DMS 273 (cell line): Measurements from ENCODE around the gene TMEM87B.
"Not testable (repeated sequence)": the region's sequence is repeated elsewhere in the genome, so short reads cannot be mapped to it uniquely, and the experiment has no call there.

Experiments used
- DNase-seq: peaks from one replicate; lab custom pipeline; 2025; ENCODE audit not compliant: unreplicated experiment; lab: John Stamatoyannopoulos, UW

The TMEM87B gene

DNA sequence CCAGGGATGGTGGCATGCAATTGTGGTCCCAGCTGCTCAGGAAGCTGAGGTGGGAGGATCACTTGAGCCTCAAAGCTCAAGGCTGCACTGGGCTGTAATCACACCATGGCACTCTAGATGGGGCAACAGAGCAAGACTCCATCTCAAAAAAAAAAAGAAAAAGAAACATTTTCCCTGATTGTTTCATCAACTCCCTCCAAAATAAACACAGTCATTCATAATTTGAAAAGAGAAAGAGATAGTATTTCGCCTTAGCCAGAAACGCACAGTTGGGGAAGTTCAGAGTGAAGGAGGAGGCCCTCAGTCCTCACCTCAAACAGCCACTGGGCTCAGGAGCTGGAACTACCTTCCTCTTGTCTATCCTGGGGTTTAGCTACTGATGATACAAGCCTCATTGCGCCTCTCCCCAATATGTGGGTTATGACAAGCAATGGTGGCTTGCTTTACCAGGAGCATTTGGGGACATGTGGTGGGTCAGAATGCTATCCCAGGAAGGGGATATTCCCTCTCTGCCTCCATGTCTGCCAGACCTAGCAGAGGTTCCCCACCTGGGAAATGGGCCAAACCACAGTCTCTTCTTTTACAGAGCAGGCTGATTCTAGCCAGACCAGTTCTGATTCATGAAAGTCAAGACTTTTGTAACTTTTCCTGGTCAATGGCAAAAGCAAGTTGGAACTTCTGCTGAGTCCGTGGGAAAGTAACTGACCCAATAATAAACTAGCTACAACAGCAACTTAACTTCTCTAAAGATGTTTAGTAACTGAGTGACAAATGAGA, 22.2 kb upstream of the TMEM87B start:
- peak; percentile 73 for DNase-seq

DNA sequence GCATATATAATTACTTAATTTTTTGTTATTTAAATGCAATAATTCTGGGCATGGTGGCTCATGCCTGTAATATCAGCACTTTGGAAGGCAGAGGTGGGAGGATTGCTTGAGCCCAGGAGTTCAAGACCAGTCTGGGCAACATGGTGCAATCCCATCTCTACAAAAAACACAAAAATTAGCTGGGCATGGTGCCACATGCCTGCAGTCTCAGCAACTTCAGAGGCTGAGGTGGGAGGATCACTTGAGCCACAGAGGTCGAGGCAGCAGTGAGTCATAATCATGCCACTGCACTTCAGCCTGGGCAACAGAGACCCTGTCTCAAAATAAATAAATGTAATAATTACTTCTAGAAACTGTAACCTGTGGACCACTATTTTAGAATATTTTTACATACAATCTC, 21.5 kb upstream of the TMEM87B start:
- peak; percentile 16 for DNase-seq

DNA sequence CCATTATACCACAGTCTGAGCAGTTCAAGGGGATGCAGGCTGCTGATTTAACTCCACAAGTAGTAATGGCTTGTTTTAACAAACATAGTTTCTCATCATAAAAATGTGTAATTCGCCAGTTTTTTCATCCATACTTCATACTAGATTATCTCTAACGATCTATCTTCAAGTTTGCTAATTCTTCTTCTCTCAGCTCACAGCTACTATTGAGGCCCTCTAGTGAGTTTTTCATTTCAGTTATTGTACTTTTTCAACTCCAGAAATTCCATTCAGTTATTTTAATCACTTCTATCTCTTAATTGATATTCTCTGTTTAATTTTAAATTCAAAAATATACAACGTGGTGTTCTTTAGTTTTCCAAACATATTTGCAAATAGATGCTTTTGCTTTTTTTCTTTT, 20.1 kb upstream of the TMEM87B start:
- no peak for DNase-seq

DNA sequence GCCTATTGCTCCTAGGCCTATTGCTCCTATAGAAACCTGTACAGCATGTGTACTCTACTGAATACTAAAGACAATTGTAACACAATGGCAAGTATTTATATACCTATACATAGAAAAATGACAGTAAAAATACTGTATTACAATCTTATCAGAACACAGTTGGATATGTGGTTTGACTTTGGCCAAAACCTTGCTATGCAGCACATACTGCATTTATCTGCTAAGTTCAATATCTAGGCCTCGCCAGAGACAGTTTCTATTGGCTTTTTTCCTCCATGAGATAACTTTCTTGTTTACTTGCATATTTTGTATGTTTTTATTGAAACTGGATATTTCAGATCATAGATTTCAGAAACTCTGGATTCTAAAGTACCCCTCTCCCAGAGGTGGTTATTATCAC, 19.3 kb upstream of the TMEM87B start:
- DNase-seq: no peak

GRCh38 chr2:112039556-112039955, 15.5 kb upstream of the TMEM87B start:
- not testable (repeated sequence) for DNase-seq

DNA sequence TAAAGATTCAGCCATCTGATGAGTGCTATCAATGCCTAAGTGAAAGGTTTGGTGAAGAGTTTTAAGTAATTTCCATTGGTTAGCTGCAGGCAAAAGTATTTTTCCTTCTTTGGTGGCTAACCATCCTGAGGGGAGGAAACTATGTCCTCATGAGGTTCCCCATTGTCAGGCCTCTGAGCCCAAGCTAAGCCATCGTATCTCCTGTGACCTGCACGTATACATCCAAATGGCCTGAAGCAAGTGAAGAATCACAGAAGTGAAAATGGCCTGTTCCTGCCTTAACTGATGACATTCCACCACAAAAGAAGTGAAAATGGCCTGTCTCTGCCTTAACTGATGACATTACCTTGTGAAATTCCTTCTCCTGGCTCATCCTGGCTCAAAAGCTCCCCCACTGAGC, 15.0 kb upstream of the TMEM87B start:
- not testable (repeated sequence) for DNase-seq

DNA sequence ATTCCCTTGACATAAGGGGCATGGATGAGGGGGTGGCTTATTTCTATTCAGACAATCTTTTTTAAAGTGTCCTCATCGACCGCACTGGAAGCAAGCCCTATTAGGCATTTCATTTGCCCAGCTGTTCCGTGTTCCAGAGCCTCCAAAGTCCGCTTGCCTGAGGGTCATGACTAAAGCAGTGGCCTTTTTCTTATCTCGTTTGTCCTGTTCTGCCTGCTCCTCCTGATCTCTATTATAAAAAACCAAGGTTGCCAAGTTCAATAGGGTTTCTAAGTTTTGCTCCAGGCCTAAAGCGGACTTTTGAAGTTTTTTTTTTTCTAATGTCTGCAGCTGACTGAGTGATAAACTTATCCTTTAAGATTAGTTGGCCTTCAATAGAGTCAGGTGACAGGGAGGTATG, 13.6 kb upstream of the TMEM87B start:
- DNase-seq: not testable (repeated sequence)

- DNase-seq: no peak
Observed at GRCh38 chr2:112045446-112046014, 9.5 kb upstream of the TMEM87B start.

DNA sequence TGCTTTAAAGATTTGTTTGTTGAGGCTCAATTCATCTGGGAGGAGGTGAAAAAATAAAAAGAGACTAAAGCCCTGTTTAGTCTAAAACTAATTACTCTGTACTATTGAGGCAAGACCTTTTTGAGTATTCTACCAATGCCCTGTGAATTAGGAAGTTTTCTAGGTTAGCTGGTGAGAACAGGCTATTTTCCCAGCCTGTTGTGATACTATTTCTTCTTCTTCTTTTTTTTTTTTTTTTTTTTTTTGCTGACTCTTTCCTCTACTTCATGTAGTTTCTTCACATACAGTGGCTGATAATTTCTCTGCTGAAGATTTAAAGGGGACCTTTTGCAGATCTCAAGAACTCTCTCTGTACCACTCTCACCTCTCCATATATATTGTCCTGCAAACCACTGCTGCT, 8.8 kb upstream of the TMEM87B start:
- DNase-seq: no peak

DNA sequence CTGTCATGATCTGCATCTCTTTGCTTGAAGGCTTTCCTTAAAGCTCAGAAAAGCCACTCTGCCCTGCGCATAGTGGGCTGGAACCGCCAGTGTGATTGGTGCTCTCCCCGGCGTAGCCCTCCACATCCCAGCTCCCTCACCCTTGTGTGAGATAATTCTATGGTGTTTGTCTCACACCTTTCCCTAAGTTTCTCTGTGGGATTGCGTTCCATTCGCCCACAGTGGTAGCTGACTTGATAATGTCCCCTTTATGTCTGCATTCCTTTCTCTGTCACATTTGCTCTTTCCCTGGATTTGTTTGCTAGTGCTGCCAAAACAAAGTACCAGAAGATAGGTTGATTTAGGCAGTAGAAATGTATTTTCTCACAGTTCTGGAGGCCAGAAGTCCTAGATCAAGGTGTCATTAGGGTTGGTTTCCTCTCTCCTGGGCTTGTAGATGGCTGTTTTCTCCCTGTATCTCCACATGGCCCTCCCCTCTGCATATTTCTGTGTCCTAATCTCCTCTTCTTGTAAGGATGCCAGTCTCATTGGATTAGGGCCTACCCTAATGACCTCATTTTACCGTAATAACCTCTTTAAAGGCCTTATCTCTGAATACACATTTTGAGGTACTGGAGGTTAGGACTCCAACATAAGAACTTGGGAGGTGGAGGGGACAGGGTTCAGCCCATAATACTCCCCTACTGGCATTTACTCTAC, 7.4 kb upstream of the TMEM87B start:
- no peak for DNase-seq

DNA sequence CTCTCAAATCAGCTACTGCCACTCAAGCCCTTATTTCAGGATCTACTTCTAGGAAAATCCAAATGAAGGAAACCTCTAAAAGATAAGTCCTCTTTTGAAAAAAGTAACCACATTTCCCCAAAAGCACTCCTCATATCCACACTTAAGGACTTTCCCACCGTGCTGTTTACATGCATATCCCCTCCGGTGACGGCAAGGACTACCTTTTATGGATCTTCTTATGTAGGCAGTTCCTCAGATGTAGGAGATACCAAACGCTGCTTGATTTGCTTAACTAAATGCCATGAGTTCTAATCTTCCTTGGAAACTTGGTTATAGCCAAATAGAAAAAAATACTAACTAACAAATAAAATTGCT, 6.9 kb upstream of the TMEM87B start:
- no peak for DNase-seq

GRCh38 chr2:112048887-112049286, 6.2 kb upstream of the TMEM87B start:
- DNase-seq: peak; percentile 74

GRCh38 chr2:112050316-112050715, 4.8 kb upstream of the TMEM87B start:
- no peak for DNase-seq

DNA sequence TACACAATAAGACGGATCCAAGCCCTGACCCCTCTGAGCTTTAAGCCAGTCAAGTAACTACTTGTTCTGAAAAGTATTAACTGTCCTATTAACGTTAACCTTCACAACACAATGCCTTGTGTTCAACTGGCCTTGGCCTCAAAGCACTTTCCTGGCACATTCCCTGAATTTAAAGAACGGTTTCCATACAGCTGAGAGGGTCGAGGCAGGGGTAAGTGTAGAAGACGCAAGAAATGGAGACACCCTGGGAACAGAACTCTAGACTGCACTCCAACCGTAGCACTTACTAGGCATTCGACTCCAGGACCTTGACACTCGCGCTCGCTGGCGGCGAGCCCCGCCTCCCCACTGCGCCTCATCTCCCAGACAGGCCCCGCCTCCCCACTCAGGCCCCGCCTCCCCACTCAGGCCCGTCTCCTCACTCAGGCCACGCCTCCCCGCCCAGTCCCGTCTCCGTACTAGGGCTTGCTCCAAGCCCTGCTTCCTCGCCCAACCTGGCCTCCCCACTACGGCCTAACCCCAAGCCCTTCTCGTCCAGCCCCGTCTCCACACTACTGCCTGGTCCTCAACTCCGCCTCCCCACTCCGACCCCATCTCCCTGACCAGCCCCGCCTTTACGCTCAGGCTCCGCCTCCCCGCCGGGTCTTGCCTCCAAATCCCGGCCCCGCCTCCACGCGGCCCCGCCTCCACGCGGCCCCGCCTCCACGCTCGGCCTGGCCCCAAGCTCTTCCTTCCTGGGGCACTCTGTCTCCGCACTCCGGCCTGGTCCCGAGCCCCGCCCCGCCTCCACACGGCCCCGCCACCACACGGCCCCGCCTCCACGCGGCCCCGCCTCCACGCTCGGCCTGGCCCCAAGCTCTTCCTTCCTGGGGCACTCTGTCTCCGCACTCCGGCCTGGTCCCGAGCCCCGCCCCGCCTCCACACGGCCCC, 887 bp upstream of the TMEM87B start:
- peak; percentile 98 for DNase-seq

DNA sequence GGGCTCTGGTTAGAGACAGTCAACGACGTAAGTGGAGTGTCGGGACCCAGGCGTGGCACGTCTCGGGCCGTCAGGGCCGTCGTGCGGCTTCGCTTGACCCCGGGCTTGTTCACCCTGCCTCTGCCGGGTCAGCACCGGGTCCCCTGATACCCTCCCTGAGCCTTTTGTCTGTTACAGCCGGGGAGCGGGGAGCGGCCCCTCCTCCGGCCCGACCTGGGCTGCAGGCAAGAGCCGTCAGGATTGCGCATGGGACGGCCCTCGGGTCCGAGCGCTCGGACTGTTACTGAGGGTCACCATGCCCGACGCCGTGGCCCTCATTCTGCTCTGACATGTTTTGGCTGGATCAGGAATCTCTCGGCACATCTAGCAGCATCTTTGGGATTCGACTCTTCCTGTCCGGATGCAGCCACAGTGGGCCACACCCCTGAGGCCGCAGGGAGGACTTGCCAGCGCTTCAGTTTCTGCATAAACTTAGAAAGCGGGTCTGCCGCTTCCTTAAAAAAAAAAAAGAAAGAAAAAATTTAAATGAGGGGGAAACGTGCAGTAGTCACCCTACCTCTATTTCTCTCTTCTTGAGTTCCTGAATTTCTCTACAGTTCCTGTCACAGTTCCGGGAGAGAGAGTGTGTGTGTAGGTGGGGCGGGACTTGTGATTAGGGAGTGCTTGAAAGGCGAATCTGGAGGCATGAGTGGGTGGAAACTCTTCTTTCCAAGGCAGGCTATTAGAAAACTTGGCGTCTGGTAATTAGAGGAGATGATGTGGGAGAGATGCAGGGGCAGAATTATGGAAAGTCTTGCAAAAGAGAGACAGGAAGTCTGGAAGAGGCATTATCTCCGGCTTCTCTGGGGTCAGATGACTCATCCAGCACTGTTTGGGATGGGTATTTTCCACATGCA, 909 bp downstream of the TMEM87B start:
- DNase-seq: peak; percentile 74

DNA sequence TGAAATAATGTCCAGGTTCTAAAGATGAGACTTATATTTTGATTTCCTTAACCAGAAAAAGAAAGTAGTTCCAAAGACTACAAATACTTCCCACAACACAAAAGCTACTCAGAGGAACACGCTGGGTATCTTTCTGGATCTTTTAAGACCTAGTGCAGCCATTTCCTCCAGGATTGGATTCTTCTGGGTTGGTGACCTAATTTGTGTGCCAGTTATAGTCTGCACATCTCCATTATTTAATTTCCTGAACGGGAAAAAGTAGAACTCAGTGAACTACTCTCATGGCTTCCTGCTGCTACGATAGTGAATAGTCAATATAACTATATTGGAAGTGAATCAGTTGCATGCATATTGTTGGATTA, 1.5 kb downstream of the TMEM87B start:
- no peak for DNase-seq

GRCh38 chr2:112059671-112060070, 4.6 kb downstream of the TMEM87B start:
- no peak for DNase-seq

DNA sequence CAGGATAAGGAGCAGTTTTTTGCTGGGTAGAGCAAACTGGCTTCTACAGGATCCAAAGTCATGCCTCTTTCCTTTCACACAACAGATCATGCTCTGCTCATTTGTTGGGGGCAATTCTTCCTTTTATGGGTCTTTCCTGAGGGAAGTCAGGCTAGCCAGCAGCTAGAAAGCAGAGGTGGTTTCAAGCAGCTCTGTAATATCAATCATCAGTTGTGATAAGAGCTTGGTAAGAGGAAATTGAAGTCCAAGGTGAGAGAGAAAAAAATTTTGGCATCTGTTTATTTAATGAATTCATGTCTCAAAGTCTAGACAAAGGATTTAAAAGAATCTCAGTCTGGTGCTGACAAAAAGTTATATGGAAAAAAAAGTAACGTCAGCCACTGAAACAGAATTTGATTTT, 6.2 kb downstream of the TMEM87B start:
- no peak for DNase-seq

DNA sequence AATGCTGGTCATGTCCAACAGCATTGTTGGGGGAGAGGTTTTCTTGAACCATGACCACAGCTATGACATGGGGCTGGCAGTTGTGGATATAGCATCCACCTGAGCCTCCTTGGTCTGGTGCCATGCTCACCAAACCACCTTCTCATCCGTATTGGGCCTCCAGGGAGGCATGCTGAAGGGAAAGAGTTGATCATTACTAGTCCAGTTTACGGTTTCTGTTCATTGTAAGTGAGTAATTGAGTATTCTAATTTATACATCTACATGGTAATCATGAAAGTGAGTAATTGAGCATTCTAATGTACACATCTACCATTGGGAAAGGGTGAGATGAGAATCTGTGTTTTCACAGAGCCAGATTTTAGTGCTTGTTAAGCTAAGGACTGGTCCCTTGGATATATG, 6.8 kb downstream of the TMEM87B start:
- DNase-seq: no peak

DNA sequence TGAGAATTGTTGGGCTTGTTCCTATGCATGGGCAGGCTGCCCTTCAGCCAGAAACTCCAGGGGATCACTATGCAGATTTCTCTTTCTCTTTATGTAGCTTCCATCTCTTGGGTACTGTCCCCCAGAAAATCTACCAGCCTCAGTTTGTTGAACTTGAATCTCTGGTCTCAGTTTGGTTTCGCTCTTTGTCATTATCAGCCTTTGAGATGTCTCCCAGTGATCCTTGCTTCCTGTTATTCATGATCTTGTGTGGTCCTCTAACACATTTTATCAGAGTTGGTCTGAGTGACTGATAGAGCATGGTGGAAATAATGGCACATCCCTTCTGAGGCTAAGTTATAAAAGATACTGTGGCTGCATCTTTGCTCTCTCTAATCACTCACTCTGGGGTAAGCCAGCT, 7.8 kb downstream of the TMEM87B start:
- no peak for DNase-seq
